K562 (cell line): ENCODE results near the gene EWSR1. TPM values are rescaled to one million over a fixed set of nuclear protein-coding genes. Genes with fewer than 3 reads are reported as not detected.
A peak's percentile ranks its signal among the peaks of the same experiment; 100 is the strongest.

Experiments used
- ARID3B ChIP-seq: fragments of 250-450 bp; sonication (Bioruptor Pico); IDR thresholded peaks from 2 replicates; pipeline ENCODE4 v1.4.0; 2020; ENCODE audit warnings: borderline replicate concordance
- CTCFL ChIP-seq: IDR thresholded peaks from 2 replicates; pipeline ENCODE4 v1.6.1; 2011; ENCODE audit warnings: borderline replicate concordance, low read depth, mild to moderate bottlenecking, moderate library complexity, low read length; ENCODE audit not compliant: insufficient read depth, poor library complexity, severe bottlenecking
- GATAD2B ChIP-seq: fragments of 450-650 bp; IDR thresholded peaks from 2 replicates; pipeline ENCODE4 v1.6.1; 2017; ENCODE audit warnings: mild to moderate bottlenecking, borderline replicate concordance
- MCM5 ChIP-seq: fragments of 450-650 bp; IDR thresholded peaks from 2 replicates; pipeline ENCODE4 v1.6.1; 2016; ENCODE audit warnings: low read depth
- TEAD1 ChIP-seq, 2 experiments: fragments of 450-650 bp in 1 of 2; sonication (generic) in 1 of 2; formaldehyde crosslinking; IDR thresholded peaks; 2 replicates each; pipeline versions ENCODE4 v1.4.0 to v1.8.0; 2020 to 2022; ENCODE audit warnings: mild to moderate bottlenecking in 2 of 2, missing genetic modification reagents in 1 of 2
- ZMIZ1 ChIP-seq, 2 experiments: fragments of 150-350 bp in 1 of 2; IDR thresholded peaks; 2 replicates each; pipeline ENCODE4 v1.6.1; 2012 to 2016; ENCODE audit warnings: low read depth in 2 of 2, low read length in 2 of 2, mild to moderate bottlenecking in 1 of 2, moderate library complexity in 1 of 2
- ZNF436 ChIP-seq: fragments of 250-450, 450-650 bp; sonication (Bioruptor Pico); formaldehyde crosslinking; IDR thresholded peaks from 2 replicates; pipeline ENCODE4 v1.7.0; 2020; ENCODE audit warnings: mild to moderate bottlenecking
- ZNF507 ChIP-seq: conservative IDR thresholded peaks from 2 replicates; pipeline ENCODE4 v1.6.1; 2017; ENCODE audit warnings: missing genetic modification characterization, missing compliant biosample characterization
- ZNF644 ChIP-seq: fragments of 200-800 bp; sonication (Bioruptor generic); IDR thresholded peaks from 2 replicates; pipeline ENCODE4 v1.6.1; 2016; ENCODE audit warnings: low read depth, missing genetic modification characterization, missing compliant biosample characterization
- polyA plus RNA-seq, 8 experiments: library from polyadenylated mRNA; depleted of rRNA in 4 of 8; stranded (reverse) in 5 of 8; unstranded in 3 of 8; fragments of >200 nt; fragmentation: Nextera tagmentation in 2 of 8; fragmentation: Illumina TruSeq in 1 of 8; extraction: Ambion mirVana in 2 of 8; extraction: Trizol in 1 of 8; gene quantifications; 2 replicates each; pipeline versions ENCODE4 v1.2.1 to v1.2.3, GENCODE V29; 2011 to 2014; ENCODE audit warnings: inconsistent platforms in 1 of 8, missing spikeins in 1 of 8
- total RNA-seq, 7 experiments: library from RNA; depleted of rRNA in 6 of 7; stranded (reverse); fragments of >200 nt in 6 of 7; fragmentation: Illumina TruSeq in 2 of 7; extraction: Trizol in 2 of 7; gene quantifications; 2 replicates each; pipeline versions ENCODE4 v1.2.1 to v1.2.3, GENCODE V29; 2011 to 2021; ENCODE audit warnings: low replicate concordance in 1 of 7
- TF ChIP-seq, protein P1 (sequence below): fragments of 450-650 bp; IDR thresholded peaks from 2 replicates; pipeline ENCODE4 v1.7.0; 2016; ENCODE audit warnings: borderline replicate concordance
- TF ChIP-seq, protein P2 (sequence below): fragments of 450-650 bp; IDR thresholded peaks from 2 replicates; pipeline ENCODE4 v1.6.1; 2016; ENCODE audit warnings: antibody characterized with exemption
- TF ChIP-seq, protein P3 (sequence below): fragments of 250-450 bp; sonication (Bioruptor Pico); IDR thresholded peaks from 2 replicates; pipeline ENCODE4 v1.5.0; 2022; ENCODE audit warnings: mild to moderate bottlenecking
- TF ChIP-seq, protein P4 (sequence below): fragments of 250-450 bp; sonication (Bioruptor Pico); IDR thresholded peaks from 2 replicates; pipeline ENCODE4 v1.8.0; 2021; ENCODE audit warnings: moderate library complexity, mild to moderate bottlenecking, inconsistent platforms

The EWSR1 gene
- total and polyA plus RNA-seq, 9 of the 15 experiments (the other 6 are each of a cell fraction or from before 2014, with no cell fraction given) = 83.3 to 450 (median 239) TPM

GRCh38 chr22:29267858-29268510, at the start of gene EWSR1, which contains the start of gene RHBDD3 (continued):
- TF ChIP-seq CTCFL = no peak
- TF ChIP-seq ARID3B = no peak
- TF ChIP-seq ZNF644 (tag) = no peak
- TF ChIP-seq, protein P1, sequence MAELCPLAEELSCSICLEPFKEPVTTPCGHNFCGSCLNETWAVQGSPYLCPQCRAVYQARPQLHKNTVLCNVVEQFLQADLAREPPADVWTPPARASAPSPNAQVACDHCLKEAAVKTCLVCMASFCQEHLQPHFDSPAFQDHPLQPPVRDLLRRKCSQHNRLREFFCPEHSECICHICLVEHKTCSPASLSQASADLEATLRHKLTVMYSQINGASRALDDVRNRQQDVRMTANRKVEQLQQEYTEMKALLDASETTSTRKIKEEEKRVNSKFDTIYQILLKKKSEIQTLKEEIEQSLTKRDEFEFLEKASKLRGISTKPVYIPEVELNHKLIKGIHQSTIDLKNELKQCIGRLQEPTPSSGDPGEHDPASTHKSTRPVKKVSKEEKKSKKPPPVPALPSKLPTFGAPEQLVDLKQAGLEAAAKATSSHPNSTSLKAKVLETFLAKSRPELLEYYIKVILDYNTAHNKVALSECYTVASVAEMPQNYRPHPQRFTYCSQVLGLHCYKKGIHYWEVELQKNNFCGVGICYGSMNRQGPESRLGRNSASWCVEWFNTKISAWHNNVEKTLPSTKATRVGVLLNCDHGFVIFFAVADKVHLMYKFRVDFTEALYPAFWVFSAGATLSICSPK = no peak
- TF ChIP-seq, protein P2, sequence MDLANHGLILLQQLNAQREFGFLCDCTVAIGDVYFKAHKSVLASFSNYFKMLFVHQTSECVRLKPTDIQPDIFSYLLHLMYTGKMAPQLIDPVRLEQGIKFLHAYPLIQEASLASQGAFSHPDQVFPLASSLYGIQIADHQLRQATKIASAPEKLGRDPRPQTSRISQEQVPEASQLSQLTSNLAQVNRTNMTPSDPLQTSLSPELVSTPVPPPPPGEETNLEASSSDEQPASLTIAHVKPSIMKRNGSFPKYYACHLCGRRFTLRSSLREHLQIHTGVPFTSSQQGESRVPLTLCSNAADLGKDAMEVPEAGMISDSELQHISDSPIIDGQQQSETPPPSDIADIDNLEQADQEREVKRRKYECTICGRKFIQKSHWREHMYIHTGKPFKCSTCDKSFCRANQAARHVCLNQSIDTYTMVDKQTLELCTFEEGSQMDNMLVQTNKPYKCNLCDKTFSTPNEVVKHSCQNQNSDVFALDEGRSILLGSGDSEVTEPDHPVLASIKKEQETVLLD = peak; percentile 93
- TF ChIP-seq ZMIZ1 (IDR thresholded peaks at IDR 0.05; ENCODE audit: low read depth in 2 of 2, low read length in 2 of 2) = no peak
- no peak for TF ChIP-seq ZNF507 (tag)
- TF ChIP-seq, protein P3, sequence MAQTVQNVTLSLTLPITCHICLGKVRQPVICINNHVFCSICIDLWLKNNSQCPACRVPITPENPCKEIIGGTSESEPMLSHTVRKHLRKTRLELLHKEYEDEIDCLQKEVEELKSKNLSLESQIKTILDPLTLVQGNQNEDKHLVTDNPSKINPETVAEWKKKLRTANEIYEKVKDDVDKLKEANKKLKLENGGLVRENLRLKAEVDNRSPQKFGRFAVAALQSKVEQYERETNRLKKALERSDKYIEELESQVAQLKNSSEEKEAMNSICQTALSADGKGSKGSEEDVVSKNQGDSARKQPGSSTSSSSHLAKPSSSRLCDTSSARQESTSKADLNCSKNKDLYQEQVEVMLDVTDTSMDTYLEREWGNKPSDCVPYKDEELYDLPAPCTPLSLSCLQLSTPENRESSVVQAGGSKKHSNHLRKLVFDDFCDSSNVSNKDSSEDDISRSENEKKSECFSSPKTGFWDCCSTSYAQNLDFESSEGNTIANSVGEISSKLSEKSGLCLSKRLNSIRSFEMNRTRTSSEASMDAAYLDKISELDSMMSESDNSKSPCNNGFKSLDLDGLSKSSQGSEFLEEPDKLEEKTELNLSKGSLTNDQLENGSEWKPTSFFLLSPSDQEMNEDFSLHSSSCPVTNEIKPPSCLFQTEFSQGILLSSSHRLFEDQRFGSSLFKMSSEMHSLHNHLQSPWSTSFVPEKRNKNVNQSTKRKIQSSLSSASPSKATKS (CRISPR knock-in tag) = no peak
- TF ChIP-seq TEAD1 (CRISPR knock-in tag; IDR thresholded peaks at IDR 0.05) = peak; percentile 44 to 55; a peak in 2 of 4 replicates
- TF ChIP-seq MCM5 = no peak
- TF ChIP-seq ZNF436 (CRISPR knock-in tag) = no peak
- peak; percentile 66 for TF ChIP-seq GATAD2B
- TF ChIP-seq, protein P4, sequence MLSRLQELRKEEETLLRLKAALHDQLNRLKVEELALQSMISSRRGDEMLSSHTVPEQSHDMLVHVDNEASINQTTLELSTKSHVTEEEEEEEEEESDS = no peak
